Measurements from ENCODE around the gene BMP5.
A peak's percentile ranks its signal among the peaks of the same experiment; 100 is the strongest.

The BMP5 gene

DNA sequence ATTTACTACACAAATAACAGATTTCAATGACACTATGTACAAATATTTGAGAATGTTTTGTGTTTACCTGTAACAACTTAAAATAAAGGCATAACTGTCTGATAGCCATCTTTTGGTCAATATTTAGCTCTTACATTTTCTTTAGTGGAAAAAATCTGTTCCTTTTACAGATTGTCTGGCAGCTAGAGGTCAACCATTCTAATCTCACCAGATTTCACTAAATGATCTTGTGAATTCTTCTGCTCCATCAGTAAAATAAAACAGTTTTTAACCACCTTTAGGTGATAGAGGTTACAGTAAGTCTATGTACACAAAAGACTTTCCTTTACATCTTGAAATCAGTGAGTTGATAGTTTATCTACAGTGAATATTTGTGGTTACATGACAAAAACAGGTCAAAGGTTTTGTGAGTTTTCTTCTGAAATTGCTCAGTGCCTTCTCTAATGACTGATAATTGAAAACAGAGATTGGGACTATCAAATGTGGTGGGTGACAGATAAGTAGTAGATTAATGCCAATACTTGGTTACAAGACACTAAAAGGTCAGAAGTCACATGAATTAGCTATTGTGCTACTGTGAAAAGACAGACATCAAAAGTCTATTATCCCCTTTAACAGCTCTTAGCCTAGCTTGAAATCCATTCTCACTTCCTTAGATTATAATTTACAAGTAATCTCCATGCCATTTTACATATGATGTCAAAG, 47.4 kb downstream of the BMP5 start:
- TF ChIP-seq, protein P1, sequence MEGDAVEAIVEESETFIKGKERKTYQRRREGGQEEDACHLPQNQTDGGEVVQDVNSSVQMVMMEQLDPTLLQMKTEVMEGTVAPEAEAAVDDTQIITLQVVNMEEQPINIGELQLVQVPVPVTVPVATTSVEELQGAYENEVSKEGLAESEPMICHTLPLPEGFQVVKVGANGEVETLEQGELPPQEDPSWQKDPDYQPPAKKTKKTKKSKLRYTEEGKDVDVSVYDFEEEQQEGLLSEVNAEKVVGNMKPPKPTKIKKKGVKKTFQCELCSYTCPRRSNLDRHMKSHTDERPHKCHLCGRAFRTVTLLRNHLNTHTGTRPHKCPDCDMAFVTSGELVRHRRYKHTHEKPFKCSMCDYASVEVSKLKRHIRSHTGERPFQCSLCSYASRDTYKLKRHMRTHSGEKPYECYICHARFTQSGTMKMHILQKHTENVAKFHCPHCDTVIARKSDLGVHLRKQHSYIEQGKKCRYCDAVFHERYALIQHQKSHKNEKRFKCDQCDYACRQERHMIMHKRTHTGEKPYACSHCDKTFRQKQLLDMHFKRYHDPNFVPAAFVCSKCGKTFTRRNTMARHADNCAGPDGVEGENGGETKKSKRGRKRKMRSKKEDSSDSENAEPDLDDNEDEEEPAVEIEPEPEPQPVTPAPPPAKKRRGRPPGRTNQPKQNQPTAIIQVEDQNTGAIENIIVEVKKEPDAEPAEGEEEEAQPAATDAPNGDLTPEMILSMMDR (IDR thresholded peaks at IDR 0.05; ENCODE audit: insufficient read depth, missing control alignments), result no peak
- DNase-seq (ENCODE audit: insufficient read length, low spot score) (no peak), FAIRE-seq (no peak)

- TF ChIP-seq, protein P1 (IDR thresholded peaks at IDR 0.05; ENCODE audit: insufficient read depth, missing control alignments), result no peak
- no peak for FAIRE-seq
- no peak for DNase-seq (ENCODE audit: insufficient read length, low spot score)
These were observed 48.4 kb downstream of the BMP5 start for GRCh38 chr6:55826941-55827340.

- peak; percentile 70 for FAIRE-seq
- DNase-seq (ENCODE audit: insufficient read length, low spot score), result no peak
These were observed 49.9 kb downstream of the BMP5 start for GRCh38 chr6:55825402-55826051.

DNA sequence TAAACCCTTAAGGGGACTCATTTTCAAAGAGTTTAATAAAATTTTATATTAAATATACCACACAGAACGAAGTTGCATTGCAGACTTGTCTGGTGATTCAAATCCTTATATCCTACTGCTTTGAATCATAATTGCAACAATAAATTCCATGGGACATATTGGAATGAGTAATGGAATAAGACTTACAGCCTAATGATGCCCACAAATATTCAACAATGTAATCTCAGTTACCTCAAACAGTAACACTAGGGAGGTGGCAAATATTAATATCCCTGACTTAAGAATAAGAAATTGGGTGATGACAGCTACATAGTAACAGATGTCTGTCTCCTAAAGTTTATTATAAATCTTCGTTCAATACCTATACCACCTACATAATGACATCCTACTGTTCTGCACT, 52.6 kb downstream of the BMP5 start:
- FAIRE-seq (peak; percentile 6), DNase-seq (ENCODE audit: insufficient read length, low spot score) (no peak)
- TF ChIP-seq, protein P1 (IDR thresholded peaks at IDR 0.05; ENCODE audit: insufficient read depth, missing control alignments), result no peak

More at GRCh38 chr6:55825402-55826051, 49.9 kb downstream of the BMP5 start:
- TF ChIP-seq, protein P1 (IDR thresholded peaks at IDR 0.05; ENCODE audit: insufficient read depth, missing control alignments), result no peak

DNA sequence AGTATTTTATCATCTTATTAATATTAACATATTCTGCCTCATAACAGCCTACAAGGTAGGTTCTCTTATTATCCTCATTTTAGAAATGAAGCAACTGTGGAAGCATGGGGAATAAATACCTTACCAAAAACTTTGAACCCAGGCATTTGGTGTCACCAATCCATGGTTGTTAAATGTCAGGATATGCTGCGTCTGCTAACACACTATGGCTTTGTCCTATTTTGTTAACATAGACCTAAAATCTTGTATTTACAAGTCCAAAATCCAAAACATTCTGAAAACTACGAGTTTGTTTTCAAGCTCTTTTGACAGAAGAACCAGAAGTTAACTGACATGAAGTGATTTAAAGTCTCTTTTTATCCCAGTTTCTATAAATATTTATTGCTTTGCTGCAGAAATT, 53.4 kb downstream of the BMP5 start:
- no peak for FAIRE-seq

GRCh38 chr6:55820696-55821095, 54.7 kb downstream of the BMP5 start:
- FAIRE-seq (no peak), DNase-seq (ENCODE audit: insufficient read length, low spot score) (no peak)
- TF ChIP-seq, protein P1 (IDR thresholded peaks at IDR 0.05; ENCODE audit: insufficient read depth, missing control alignments), result no peak

More for the DNA sequence above, 53.4 kb downstream of the BMP5 start:
- no peak for DNase-seq (ENCODE audit: insufficient read length, low spot score)
- TF ChIP-seq, protein P1 (IDR thresholded peaks at IDR 0.05; ENCODE audit: insufficient read depth, missing control alignments), result no peak

DNA sequence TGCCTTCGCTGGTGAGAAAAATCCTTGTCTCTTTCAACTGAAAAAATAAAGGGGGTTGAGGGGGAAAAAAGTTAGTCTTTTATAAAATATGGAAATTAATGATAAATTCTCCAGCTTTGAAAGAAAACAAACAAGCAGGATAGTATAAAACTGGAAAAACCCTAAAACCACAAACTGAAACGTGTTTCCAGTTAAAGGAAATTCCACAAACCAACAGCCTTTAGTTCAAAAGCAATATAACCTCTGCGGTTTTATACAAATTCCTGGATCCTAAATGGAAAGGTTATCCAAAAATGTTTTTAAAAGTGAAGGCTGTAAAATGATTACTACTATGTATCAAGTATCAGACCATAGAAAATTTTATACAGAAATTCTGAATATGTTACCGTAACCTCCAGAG, 55.6 kb downstream of the BMP5 start:
- TF ChIP-seq, protein P1 (IDR thresholded peaks at IDR 0.05; ENCODE audit: insufficient read depth, missing control alignments), result no peak
- FAIRE-seq, result no peak
- DNase-seq (ENCODE audit: insufficient read length, low spot score), result no peak

All from D721Med (cell line).